RWPE2 (cell line): ENCODE data around the gene CABCOCO1.

Experiments used
- ATAC-seq: fragments of 200-7000 bp; cut with Tn5 transposase; 3 replicates; pipeline ENCODE4 v1.9.1; 2021; ENCODE audit warnings: low read depth
- DNase-seq: peaks from one replicate; pipeline ENCODE4 v3.0.0-alpha.2; 2020; ENCODE audit warnings: low spot score
- H3K27ac ChIP-seq: fragments of 450-650 bp; 2 replicates; pipeline ENCODE4 v1.5.1; 2017; ENCODE audit warnings: mild to moderate bottlenecking; ENCODE audit not compliant: poor library complexity, severe bottlenecking
- H3K27me3 ChIP-seq: fragments of 250-450 bp; sonication (Bioruptor Pico); 2 replicates; pipeline ENCODE4 v1.5.1; 2021; ENCODE audit warnings: mild to moderate bottlenecking, moderate library complexity; ENCODE audit not compliant: insufficient read depth, poor library complexity, severe bottlenecking
- H3K36me3 ChIP-seq: fragments of 250-450 bp; sonication (Bioruptor Pico); 2 replicates; pipeline ENCODE4 v1.5.1; 2020; ENCODE audit warnings: low read depth, mild to moderate bottlenecking, moderate library complexity
- H3K4me1 ChIP-seq: fragments of 250-450 bp; sonication (Bioruptor Pico); 2 replicates; pipeline ENCODE4 v1.5.1; 2021; ENCODE audit warnings: mild to moderate bottlenecking, moderate library complexity; ENCODE audit not compliant: insufficient read depth, poor library complexity, severe bottlenecking
- H3K4me3 ChIP-seq: fragments of 250-450 bp; sonication (Bioruptor Pico); 2 replicates; pipeline ENCODE4 v1.5.1; 2021; ENCODE audit warnings: mild to moderate bottlenecking, moderate library complexity; ENCODE audit not compliant: severe bottlenecking
- H3K9me3 ChIP-seq: fragments of 250-450 bp; sonication (Bioruptor Pico); 2 replicates; pipeline ENCODE4 v1.5.1; 2021; ENCODE audit warnings: mild to moderate bottlenecking, moderate library complexity; ENCODE audit not compliant: severe bottlenecking
- CTCF ChIP-seq: fragments of 450-650 bp; IDR thresholded peaks from one replicate; pipeline ENCODE4 v1.5.1; 2017; ENCODE audit warnings: mild to moderate bottlenecking, moderate library complexity; ENCODE audit not compliant: poor library complexity, severe bottlenecking

CABCOCO1 gene

GRCh38 chr10:61627266-61627665 lies 35.5 kb upstream of the CABCOCO1 start:
- Histone ChIP-seq H3K9me3 (no peaks in the 10 kb centered on the region), H3K27me3 (no peaks in the 10 kb centered on the region), H3K27ac (peak overlapping the region; percentile 96), H3K4me3 (no peak overlapping the region), H3K4me1 (peaks cover 28% of the 10 kb centered on the region), H3K36me3 (no peaks in the 10 kb centered on the region)
- TF ChIP-seq CTCF: no peak
- DNase-seq (no peak), ATAC-seq (no peak)

GRCh38 chr10:61628151-61628874 lies 34.4 kb upstream of the CABCOCO1 start:
- no peaks in the 10 kb centered on the region for H3K27me3 ChIP-seq
- H3K4me3 ChIP-seq: no peak overlapping the region
- no peak for TF ChIP-seq CTCF
- DNase-seq: no peak
- no peaks in the 10 kb centered on the region for H3K36me3 ChIP-seq
- peak overlapping the region; percentile 96 for H3K27ac ChIP-seq
- peaks cover 29% of the 10 kb centered on the region for H3K4me1 ChIP-seq
- no peaks in the 10 kb centered on the region for H3K9me3 ChIP-seq
- ATAC-seq: peak; percentile 59

GRCh38 chr10:61628875-61629513 lies 33.7 kb upstream of the CABCOCO1 start:
- H3K27me3 ChIP-seq: no peaks in the 10 kb centered on the region
- H3K4me3 ChIP-seq: no peak overlapping the region
- no peak for TF ChIP-seq CTCF
- H3K4me1 ChIP-seq: peaks cover 36% of the 10 kb centered on the region
- peak; percentile 89 for ATAC-seq
- no peaks in the 10 kb centered on the region for H3K36me3 ChIP-seq
- H3K9me3 ChIP-seq: no peaks in the 10 kb centered on the region
- DNase-seq: peak; percentile 54
- H3K27ac ChIP-seq: peak overlapping the region; percentile 96

GRCh38 chr10:61629576-61629975 lies 33.2 kb upstream of the CABCOCO1 start:
- peaks cover 40% of the 10 kb centered on the region for H3K4me1 ChIP-seq
- no peak overlapping the region for H3K4me3 ChIP-seq
- ATAC-seq (no peak), DNase-seq (no peak)
- no peaks in the 10 kb centered on the region for H3K9me3 ChIP-seq
- TF ChIP-seq CTCF: no peak
- H3K27ac ChIP-seq: peak overlapping the region; percentile 96
- H3K36me3 ChIP-seq: no peaks in the 10 kb centered on the region
- H3K27me3 ChIP-seq: no peaks in the 10 kb centered on the region
